ENCODE measurements around the gene NUBP1.

DNA sequence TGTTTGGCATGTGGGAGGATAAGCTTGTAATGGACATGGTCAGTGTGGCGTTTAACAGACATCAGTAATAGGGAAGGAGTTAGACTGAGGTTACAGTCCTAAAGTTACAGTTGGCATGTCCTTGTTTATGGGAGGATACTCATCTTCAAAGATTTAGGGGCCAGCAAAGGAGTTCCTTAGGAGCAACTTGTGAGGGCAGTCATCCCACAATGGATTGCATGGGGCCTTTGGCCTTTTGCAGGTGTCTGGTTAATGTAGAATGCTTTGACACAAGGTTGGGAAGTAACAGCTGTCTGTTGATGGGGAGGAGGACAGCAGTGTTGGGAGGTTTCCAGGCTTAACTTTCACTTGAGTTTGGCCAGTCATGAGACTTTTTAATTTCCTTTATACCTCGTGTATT is 2.2 kb downstream of the NUBP1 start:
- TF ChIP-seq, protein P1, sequence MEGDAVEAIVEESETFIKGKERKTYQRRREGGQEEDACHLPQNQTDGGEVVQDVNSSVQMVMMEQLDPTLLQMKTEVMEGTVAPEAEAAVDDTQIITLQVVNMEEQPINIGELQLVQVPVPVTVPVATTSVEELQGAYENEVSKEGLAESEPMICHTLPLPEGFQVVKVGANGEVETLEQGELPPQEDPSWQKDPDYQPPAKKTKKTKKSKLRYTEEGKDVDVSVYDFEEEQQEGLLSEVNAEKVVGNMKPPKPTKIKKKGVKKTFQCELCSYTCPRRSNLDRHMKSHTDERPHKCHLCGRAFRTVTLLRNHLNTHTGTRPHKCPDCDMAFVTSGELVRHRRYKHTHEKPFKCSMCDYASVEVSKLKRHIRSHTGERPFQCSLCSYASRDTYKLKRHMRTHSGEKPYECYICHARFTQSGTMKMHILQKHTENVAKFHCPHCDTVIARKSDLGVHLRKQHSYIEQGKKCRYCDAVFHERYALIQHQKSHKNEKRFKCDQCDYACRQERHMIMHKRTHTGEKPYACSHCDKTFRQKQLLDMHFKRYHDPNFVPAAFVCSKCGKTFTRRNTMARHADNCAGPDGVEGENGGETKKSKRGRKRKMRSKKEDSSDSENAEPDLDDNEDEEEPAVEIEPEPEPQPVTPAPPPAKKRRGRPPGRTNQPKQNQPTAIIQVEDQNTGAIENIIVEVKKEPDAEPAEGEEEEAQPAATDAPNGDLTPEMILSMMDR (IDR thresholded peaks at IDR 0.05; ENCODE audit: borderline replicate concordance, extremely low read depth, low read length, poor library complexity, severe bottlenecking), result no peak
- TF ChIP-seq EZH2 (IDR thresholded peaks at IDR 0.05; ENCODE audit: borderline replicate concordance, low read depth, low read length, severe bottlenecking), result no peak

Data from DND-41 (cell line).